ENCODE data around the gene TMEM89. TPM values are rescaled to one million over a fixed set of nuclear protein-coding genes. Genes with fewer than 3 reads are reported as not detected.

The TMEM89 gene
- total RNA-seq, 3 donors from 2014 or later: not detected

DNA sequence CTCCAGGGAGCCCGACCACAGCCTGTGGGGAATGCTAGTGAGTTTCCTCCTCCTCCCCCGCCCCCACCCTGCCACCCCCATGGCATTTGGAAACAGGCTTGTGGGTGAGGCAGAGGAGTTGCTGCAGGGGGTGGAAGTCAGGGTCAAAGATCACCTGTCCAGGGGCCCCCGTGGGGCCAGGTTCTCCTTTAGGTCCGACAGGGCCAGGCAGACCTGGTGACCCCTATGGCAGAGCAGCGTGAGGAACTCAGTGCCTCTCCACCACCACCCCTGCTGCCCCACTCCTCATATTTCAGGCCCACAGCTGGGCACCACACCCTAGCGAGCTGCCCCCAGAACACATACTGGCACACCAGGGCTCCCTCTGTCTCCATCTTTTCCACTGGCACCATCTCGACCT, 49.1 kb downstream of the TMEM89 start:
- Histone ChIP-seq H3K27me3 (no peaks in the 10 kb centered on the region), H3K36me3 (no peaks in the 10 kb centered on the region), H3K4me1 (no peaks in the 10 kb centered on the region), H3K27ac (no peak overlapping the region), H3K9me3 (no peaks in the 10 kb centered on the region), H3K4me3 (no peak overlapping the region)
- no peak for DNase-seq (ENCODE audit: low spot score in 2 of 2)
- TF ChIP-seq POLR2AphosphoS5 (IDR thresholded peaks at IDR 0.05) (no peak), POLR2A (IDR thresholded peaks at IDR 0.05) (no peak)
- TF ChIP-seq, protein P1, sequence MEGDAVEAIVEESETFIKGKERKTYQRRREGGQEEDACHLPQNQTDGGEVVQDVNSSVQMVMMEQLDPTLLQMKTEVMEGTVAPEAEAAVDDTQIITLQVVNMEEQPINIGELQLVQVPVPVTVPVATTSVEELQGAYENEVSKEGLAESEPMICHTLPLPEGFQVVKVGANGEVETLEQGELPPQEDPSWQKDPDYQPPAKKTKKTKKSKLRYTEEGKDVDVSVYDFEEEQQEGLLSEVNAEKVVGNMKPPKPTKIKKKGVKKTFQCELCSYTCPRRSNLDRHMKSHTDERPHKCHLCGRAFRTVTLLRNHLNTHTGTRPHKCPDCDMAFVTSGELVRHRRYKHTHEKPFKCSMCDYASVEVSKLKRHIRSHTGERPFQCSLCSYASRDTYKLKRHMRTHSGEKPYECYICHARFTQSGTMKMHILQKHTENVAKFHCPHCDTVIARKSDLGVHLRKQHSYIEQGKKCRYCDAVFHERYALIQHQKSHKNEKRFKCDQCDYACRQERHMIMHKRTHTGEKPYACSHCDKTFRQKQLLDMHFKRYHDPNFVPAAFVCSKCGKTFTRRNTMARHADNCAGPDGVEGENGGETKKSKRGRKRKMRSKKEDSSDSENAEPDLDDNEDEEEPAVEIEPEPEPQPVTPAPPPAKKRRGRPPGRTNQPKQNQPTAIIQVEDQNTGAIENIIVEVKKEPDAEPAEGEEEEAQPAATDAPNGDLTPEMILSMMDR (IDR thresholded peaks at IDR 0.05): no peak
- intact Hi-C loops (cut with DNase I; ENCODE audit: low total_unique reads): no loop called here

DNA sequence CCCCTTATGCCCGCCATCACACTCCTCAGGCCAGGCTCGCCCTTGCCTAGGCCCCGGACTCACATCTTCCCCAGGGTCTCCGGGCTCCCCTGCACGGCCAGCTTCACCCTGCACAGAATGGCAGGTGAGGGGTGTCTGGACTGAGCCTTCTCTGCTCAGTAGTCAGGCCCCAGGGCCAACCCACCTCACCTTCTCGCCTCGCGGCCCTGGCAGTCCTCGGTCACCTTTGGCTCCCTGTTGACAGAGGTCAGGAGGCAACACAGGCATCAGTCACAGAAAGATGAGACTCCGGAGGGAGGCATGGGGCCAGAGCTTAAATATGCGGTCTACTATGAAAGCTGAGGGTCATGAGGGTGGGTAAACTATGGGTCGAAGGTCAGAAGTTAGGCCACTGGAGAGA, 49.6 kb downstream of the TMEM89 start:
- H3K9me3 ChIP-seq: no peaks in the 10 kb centered on the region
- no peaks in the 10 kb centered on the region for H3K36me3 ChIP-seq
- TF ChIP-seq, protein P1 (IDR thresholded peaks at IDR 0.05): no peak
- TF ChIP-seq POLR2AphosphoS5 (IDR thresholded peaks at IDR 0.05) (no peak), POLR2A (IDR thresholded peaks at IDR 0.05) (no peak)
- H3K27ac ChIP-seq: no peak overlapping the region
- H3K4me1 ChIP-seq: no peaks in the 10 kb centered on the region
- intact Hi-C loops (cut with DNase I; ENCODE audit: low total_unique reads): no loop called here
- no peaks in the 10 kb centered on the region for H3K27me3 ChIP-seq
- no peak overlapping the region for H3K4me3 ChIP-seq
- no peak for DNase-seq (ENCODE audit: low spot score in 2 of 2)

Other genes with a start within 250 kb of the TMEM89 start
- under 1 TPM in 2 of 3 donors, not detected in 1; 0.32 to 0.66 TPM for gene FBXW12, start 249.6 kb downstream of the TMEM89 start, total RNA-seq
- 100 to 1,000 TPM in 2 of 3 donors, 10 to 100 TPM in 1; 60.2 to 182 (median 148) TPM for gene PLXNB1, start 191.7 kb downstream of the TMEM89 start, total RNA-seq
- gene CCDC51, start 181.7 kb downstream of the TMEM89 start, total RNA-seq: 10 to 100 TPM; 12.5 to 14.7 (median 13.9) TPM
- 100 to 1,000 TPM; 270 to 343 (median 333) TPM for gene TMA7, start 181.5 kb downstream of the TMEM89 start, total RNA-seq
- gene ATRIP, start 175.0 kb downstream of the TMEM89 start, total RNA-seq: 1 to 10 TPM; 8.2 to 8.6 (median 8.2) TPM
- 10 to 100 TPM; 65.6 to 90.1 (median 77.0) TPM for gene SHISA5, start 117.6 kb downstream of the TMEM89 start, total RNA-seq
- 1 to 10 TPM; 1.8 to 6.9 (median 5.2) TPM for gene PFKFB4, start 65.0 kb downstream of the TMEM89 start, total RNA-seq
- under 1 TPM in 1 of 3 donors, not detected in 2; 0.44 TPM for gene UCN2, start 58.0 kb downstream of the TMEM89 start, total RNA-seq
- 10 to 100 TPM in 2 of 3 donors, under 1 TPM in 1; 0.48 to 18.6 (median 12.5) TPM for gene COL7A1, start 26.4 kb downstream of the TMEM89 start, total RNA-seq
- 100 to 1,000 TPM; 163 to 230 (median 180) TPM for gene UQCRC1, start 12.1 kb downstream of the TMEM89 start, total RNA-seq
- 10 to 100 TPM; 12.6 to 21.6 (median 16.0) TPM for gene SLC26A6, start 13.7 kb upstream of the TMEM89 start, total RNA-seq
- gene CELSR3, start 41.1 kb upstream of the TMEM89 start, total RNA-seq: 1 to 10 TPM in 2 of 3 donors, under 1 TPM in 1; 0.88 to 1.3 (median 1.1) TPM
- 10 to 100 TPM; 31.8 to 40.3 (median 36.4) TPM for gene NCKIPSD, start 64.1 kb upstream of the TMEM89 start, total RNA-seq
- gene IP6K2, start 95.5 kb upstream of the TMEM89 start, total RNA-seq: 100 to 1,000 TPM in 2 of 3 donors, 10 to 100 TPM in 1; 84.0 to 185 (median 126) TPM
- 10 to 100 TPM; 27.2 to 33.0 (median 30.7) TPM for gene PRKAR2A, start 226.1 kb upstream of the TMEM89 start, total RNA-seq